SH-SY5Y (cell line): ENCODE results near the gene CLSTN1.

Source experiments
- GATA2 ChIP-seq: IDR thresholded peaks from 2 replicates; pipeline ENCODE4 v1.6.1; 2011; ENCODE audit warnings: mild to moderate bottlenecking, low read depth, low read length
- GATA3 ChIP-seq: IDR thresholded peaks from 2 replicates; pipeline ENCODE4 v1.6.1; 2011; ENCODE audit warnings: low read depth, mild to moderate bottlenecking, low read length, moderate library complexity

DNA sequence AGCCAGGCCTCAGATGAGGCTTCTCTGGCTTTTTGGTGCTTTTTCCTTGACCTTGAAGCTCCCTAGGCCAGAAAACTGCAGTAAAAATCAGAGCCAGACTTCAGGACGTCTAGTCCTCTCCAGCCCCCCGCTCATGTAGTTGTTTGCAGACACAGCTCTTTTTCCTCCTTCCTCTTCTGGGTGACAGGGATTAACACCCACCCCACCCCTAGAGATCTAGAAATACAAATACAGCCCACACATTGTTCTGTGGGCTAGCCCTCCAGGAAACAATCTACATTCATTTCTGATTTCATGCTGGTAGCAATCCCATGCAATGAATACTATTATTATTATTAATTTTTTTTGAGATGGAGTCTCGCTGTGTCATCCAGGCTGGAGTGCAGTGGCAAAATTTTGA is 9.9 kb upstream of the CLSTN1 start:
- TF ChIP-seq GATA2 (no peak), GATA3 (no peak)
